NCI-H226 (cell line): ENCODE results near the gene PARVA.
"Not testable (repeated sequence)": the region's sequence is repeated elsewhere in the genome, so short reads cannot be mapped to it uniquely, and the experiment has no call there.

Experiments
- DNase-seq: peaks from one replicate; pipeline ENCODE4 v3.0.0-alpha.2; 2015

Gene PARVA

DNA sequence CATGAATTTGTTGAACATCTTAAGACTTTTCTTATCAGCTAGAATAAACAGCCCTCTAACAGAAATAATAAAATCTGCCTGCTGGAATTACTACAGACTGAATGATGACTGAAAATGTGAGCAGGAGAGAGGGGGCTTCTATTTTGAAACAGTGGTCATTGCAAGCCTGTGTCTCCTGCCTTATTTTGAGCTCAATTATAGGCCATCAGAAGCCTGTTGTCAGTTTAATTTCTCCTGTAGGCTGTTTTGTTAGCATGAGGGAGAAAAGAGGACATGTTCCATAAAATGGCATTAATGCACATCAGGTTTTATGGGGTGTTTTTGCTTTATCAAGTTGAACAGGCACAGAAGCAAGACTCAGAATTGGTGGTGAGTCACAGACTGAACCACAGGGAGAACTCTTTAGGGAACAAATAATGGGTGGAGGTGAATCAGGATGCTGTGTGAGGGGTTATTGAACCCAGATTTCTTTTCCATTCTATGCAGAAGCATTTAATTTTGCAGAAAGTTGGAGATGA lies 129.1 kb downstream of the PARVA start:
- DNase-seq: no peak

GRCh38 chr11:12507391-12507790 lies 130.0 kb downstream of the PARVA start:
- DNase-seq: no peak

GRCh38 chr11:12508151-12508751 lies 130.9 kb downstream of the PARVA start:
- DNase-seq: no peak

GRCh38 chr11:12509371-12509770 lies 132.0 kb downstream of the PARVA start:
- DNase-seq: no peak

DNA sequence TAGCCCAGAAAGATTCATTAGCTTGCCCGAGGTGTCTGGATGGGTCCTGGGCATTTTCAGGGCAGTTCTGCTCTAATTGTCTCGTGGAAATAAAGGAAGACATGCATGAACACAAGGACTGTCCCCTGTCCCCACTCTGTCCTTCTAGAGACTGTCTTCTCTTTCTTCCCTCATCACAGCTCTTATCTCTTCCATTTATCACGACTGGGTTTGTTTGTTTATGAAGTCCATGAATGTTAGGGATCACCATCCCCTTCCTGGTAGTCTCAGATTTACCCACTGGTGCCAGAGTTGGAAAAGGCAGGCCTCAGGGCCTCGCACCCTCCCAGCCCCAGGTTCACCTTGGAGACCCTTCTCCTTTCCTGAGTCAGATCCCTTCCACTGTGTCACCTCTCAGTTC lies 134.8 kb downstream of the PARVA start:
- no peak for DNase-seq

GRCh38 chr11:12512826-12513395 lies 135.5 kb downstream of the PARVA start:
- no peak for DNase-seq

GRCh38 chr11:12516387-12517105 lies 139.2 kb downstream of the PARVA start:
- DNase-seq: no peak

GRCh38 chr11:12517306-12517705 lies 139.9 kb downstream of the PARVA start:
- DNase-seq: no peak

- DNase-seq: no peak
Measured at GRCh38 chr11:12517741-12518140, 140.4 kb downstream of the PARVA start.

DNA sequence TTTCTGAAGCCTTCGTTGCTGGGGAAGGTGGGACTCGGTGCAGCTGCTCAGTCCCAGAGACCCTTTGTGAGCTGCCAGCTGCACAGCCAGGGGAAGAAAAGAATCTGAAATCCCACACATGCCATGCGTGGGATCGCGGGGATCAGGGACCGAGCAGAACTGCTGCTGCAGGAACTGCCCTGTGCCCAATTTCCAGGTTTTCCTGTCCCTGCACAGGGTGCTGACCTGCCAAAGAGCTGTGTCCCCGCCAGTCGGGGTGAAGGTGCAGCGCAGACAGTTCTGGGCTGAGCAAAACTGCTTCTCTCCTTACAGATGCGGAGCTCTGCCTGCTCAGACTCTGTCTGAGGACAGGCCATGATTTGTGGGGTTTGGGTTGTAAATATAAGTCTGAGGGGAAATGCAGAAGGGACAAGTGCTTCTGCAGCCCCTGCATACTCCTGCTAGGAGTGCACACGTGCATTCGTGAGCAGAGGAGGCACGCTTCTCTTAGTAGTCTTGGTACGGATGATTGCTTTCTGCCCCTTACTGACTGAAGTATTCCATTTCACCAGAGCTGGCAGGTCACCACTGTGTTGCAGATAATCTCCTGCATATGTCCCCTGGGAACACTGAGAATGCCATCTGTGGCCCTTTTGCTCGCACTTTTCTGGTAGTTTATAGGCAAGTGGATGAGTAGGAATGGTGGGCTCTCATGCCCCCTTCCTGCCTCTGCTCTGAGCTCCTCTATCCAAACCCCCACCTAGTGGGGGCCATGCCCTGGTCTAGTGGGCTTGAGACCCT lies 141.4 kb downstream of the PARVA start:
- DNase-seq: no peak

DNA sequence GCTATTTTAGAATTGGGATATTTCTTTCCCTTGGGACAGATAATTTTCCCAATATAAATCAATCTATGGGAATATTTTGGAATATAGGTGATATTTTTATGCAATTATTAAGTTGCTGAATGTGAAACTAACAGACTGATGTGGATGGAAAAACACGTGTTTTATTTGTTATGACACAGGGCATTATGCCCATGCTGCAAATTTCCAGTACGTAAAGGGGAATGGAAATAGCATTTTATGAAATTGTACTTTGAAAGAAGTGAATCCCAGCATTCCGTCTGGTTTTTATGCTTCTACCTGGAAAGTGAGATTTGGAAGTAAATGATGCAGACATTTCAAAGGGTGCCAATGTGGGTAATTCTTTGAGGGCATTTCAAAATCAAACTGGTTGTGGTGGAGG lies 142.7 kb downstream of the PARVA start:
- DNase-seq: no peak

- not testable (repeated sequence) for DNase-seq
Measured at GRCh38 chr11:12520576-12520975, 143.2 kb downstream of the PARVA start.

GRCh38 chr11:12523180-12523924 lies 146.0 kb downstream of the PARVA start:
- no peak for DNase-seq

GRCh38 chr11:12524865-12525264 lies 147.5 kb downstream of the PARVA start:
- no peak for DNase-seq

- no peak for DNase-seq
Measured at GRCh38 chr11:12525466-12526055, 148.2 kb downstream of the PARVA start.

DNA sequence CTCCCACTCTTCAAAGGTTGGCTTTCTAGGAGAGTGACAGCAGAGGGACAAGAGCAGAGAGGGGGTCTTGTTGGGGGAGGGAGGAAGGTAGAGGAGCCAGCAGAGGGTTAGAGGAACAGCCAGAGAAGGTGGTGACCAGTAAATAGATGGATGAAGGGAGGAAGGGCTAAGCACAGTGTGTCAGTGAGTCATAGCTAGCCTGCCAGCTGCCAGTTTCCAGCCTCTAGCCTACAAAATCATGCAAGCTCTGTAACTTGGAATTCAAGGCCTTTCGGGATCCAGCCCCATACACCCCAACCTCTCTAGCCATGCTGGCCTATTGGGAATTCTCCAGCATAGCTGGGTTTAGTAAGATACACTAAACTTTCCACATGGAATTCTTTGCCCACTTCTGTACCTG lies 149.4 kb downstream of the PARVA start:
- DNase-seq: peak; percentile 65

DNA sequence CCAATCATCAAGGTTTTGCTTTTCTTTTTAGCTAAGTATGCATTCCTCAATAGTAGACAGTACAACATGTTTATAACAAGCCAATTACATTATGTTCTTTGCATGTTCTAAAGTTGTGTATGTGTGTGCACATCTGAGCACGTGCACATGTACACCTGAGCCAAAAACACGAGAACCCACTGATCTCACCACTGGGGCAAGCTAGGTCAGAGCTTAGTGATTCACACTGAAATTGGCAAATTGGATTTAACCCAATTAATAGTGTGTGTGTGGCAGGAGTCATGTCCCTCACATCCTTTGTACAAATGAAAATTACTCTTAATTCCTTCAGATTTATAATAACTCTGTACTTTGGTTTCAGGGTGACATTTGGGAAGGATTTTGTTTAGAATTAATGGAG lies 151.1 kb downstream of the PARVA start:
- no peak for DNase-seq

DNA sequence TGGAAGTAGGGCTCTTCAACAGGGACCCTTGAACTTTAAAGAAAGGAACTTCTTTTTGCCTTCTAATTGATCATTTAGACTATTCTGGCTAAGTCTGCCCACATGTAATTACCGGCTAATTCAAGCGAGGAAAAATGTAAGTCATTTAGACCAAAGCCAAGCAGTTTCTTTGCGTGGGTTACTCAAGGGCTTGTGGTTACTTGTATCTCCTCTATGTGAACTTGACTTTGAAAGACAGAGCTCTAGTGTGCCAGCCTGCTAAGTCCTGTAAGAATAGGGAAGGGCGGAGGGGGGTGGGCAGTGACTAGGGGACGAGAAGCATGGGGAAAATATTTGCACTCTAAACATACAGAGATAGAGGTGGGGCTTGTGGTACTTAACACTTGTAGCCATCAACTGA lies 151.7 kb downstream of the PARVA start:
- no peak for DNase-seq

DNA sequence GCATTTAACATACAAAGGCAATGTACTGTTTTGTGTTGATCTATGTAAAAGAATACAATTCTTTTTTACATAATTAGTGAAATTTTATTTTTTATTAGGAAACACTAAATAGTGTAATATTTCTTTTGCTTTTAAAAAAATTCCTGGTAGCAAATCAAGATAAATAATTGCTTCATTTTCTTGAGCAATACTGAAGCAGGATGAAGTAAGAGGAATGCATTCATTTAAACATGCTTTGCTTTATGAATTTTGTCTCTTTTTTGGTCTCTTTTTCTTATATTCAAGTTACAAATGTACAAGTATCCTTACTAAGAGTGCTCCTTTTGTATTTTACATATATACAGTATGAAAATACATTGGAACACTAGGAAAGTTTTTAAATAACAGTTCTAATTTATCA lies 152.4 kb downstream of the PARVA start:
- no peak for DNase-seq

GRCh38 chr11:12531020-12531419 lies 153.6 kb downstream of the PARVA start:
- no peak for DNase-seq

- no peak for DNase-seq
Measured at GRCh38 chr11:12531681-12532080, 154.3 kb downstream of the PARVA start.

- no peak for DNase-seq
Measured at GRCh38 chr11:12532580-12532979, 155.2 kb downstream of the PARVA start.
